Activated CD4-positive, alpha-beta T cell treated with anti-CD3 and anti-CD28 coated beads, Interleukin-2, amount 10 ng/mL, durations not matched to agents 7 days and 5 days (primary cell): ENCODE data around the gene SIK1. TPM values are rescaled to one million over a fixed set of nuclear protein-coding genes. Genes with fewer than 3 reads are reported as not detected.
"Not testable (repeated sequence)": the region's sequence is repeated elsewhere in the genome, so short reads cannot be mapped to it uniquely, and the experiment has no call there.

Experiments
- CTCF ChIA-PET: fragments of 350-600 bp; sonication (Branson Sonifier 250); formaldehyde crosslinking; loops from one replicate; lab custom pipeline; 2021; ENCODE audit warnings: antibody characterized with exemption; lab: Charles Lee
- POLR2A ChIA-PET: fragments of 350-600 bp; sonication (Branson Sonifier 250); formaldehyde crosslinking; loops from one replicate; lab custom pipeline; 2021; ENCODE audit warnings: antibody characterized with exemption; lab: Charles Lee
- DNase-seq: peaks from one replicate; pipeline ENCODE4 v3.0.0-alpha.2; 2020
- H3K27ac Mint-ChIP-seq: one replicate; pipeline ENCODE4 v1.8.0; 2021; ENCODE audit warnings: mild to moderate bottlenecking, moderate library complexity, mixed read lengths
- H3K27me3 Mint-ChIP-seq: one replicate; pipeline ENCODE4 v1.8.0; 2021; ENCODE audit warnings: mixed read lengths
- H3K36me3 Mint-ChIP-seq: one replicate; pipeline ENCODE4 v1.8.0; 2021; ENCODE audit warnings: low read depth, mixed read lengths
- H3K4me1 Mint-ChIP-seq: one replicate; pipeline ENCODE4 v1.8.0; 2021; ENCODE audit warnings: mixed read lengths
- H3K4me3 Mint-ChIP-seq: one replicate; pipeline ENCODE4 v1.8.0; 2021; ENCODE audit warnings: mild to moderate bottlenecking, moderate library complexity, mixed read lengths
- H3K9me3 Mint-ChIP-seq: one replicate; pipeline ENCODE4 v1.8.0; 2021; ENCODE audit warnings: mixed read lengths
- total RNA-seq, 2 experiments: library from RNA; stranded (reverse); gene quantifications; one replicate each; pipeline ENCODE4 v1.2.3, GENCODE V29; 2021

SIK1 gene
- total RNA-seq, 2 experiments from 2014 or later, result 5.8 to 8.2 TPM

DNA sequence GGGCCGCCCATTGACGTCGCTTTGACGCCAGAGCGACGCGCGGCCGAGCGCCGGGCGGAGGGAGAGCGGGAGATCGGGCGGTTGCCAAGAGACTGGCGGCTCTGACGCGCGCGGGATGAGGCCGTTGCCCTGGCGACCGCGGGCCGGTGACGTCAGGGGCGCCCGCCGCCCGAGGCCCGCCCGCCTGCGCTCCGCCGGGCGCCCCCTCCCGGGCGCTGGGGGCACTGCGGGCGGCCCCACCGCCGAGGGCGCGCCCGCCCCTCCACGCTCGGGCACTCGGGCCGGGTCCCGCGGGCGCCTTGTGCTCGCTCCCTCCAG is 270 bp upstream of the SIK1 start:
- H3K9me3 Mint-ChIP-seq, POLR2A ChIA-PET, H3K27me3 Mint-ChIP-seq, H3K36me3 Mint-ChIP-seq, H3K4me3 Mint-ChIP-seq, H3K27ac Mint-ChIP-seq, DNase-seq, CTCF ChIA-PET, H3K4me1 Mint-ChIP-seq: not testable (repeated sequence)

DNA sequence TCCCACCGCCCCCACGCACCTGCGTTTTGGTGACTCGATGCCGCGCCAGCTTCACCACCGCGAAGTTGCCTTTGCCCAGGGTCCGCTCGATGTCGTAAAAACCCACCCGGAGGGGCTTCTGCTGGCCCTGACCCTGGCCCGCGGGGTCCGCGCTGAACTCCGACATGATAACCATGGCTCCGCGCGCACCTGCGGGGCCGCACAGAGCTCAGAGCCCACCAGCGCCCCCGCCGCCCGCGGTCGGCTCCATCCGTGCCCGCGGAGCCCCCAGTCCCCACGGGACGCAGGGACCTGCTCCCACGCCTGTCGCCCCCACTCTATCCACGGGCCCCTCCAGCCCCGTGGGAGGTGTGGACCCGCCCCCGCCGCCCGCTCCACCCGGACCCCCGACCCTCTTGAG is 927 bp downstream of the SIK1 start:
- H3K27ac Mint-ChIP-seq, POLR2A ChIA-PET, CTCF ChIA-PET, H3K27me3 Mint-ChIP-seq, H3K4me3 Mint-ChIP-seq, DNase-seq, H3K9me3 Mint-ChIP-seq, H3K36me3 Mint-ChIP-seq, H3K4me1 Mint-ChIP-seq: not testable (repeated sequence)

DNA sequence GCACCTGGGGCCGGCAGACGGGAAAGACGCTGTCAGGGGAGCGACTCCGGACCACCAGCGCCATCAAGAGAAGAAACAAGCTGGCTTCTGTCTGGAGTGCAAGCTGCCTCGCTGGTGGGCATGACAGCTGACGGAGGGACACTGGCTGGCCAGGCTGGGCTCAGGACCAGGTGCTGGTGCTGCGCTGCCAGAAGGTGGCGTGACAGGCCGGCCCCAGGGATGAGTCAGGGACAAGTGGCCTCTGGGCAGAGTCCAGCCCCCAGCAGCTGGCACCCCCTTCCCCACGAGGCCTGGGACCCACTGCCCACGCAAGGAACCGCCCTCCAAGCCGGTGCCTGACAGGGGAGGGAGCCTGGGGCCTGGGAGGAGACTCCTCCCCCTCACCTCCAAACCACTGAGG is 7.5 kb downstream of the SIK1 start:
- H3K27me3 Mint-ChIP-seq, H3K36me3 Mint-ChIP-seq, H3K4me3 Mint-ChIP-seq, DNase-seq, POLR2A ChIA-PET, CTCF ChIA-PET, H3K4me1 Mint-ChIP-seq, H3K27ac Mint-ChIP-seq, H3K9me3 Mint-ChIP-seq: not testable (repeated sequence)

DNA sequence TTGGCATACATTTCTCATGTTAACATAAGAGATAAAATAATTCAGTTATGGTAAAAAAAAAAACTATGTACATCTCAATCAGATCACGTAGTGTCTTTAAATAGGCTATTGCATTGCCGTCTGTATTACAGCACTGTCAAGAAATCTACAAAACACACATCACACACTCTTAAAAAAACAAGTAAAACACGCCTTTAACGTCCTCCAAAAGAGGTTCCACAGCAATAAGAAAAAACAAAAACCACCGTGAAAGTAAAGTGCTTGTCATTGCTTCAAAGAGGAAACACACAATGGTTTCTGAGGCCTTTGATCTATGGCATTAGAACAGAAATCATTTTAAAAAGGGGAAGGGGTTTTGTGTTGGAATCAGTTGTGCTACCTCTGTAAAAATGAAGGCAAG is 12.4 kb downstream of the SIK1 start:
- H3K36me3 Mint-ChIP-seq, H3K27me3 Mint-ChIP-seq, H3K9me3 Mint-ChIP-seq, POLR2A ChIA-PET, DNase-seq, H3K4me3 Mint-ChIP-seq, H3K4me1 Mint-ChIP-seq, CTCF ChIA-PET: not testable (repeated sequence)
- peak overlapping the region; percentile 79 for H3K27ac Mint-ChIP-seq

DNA sequence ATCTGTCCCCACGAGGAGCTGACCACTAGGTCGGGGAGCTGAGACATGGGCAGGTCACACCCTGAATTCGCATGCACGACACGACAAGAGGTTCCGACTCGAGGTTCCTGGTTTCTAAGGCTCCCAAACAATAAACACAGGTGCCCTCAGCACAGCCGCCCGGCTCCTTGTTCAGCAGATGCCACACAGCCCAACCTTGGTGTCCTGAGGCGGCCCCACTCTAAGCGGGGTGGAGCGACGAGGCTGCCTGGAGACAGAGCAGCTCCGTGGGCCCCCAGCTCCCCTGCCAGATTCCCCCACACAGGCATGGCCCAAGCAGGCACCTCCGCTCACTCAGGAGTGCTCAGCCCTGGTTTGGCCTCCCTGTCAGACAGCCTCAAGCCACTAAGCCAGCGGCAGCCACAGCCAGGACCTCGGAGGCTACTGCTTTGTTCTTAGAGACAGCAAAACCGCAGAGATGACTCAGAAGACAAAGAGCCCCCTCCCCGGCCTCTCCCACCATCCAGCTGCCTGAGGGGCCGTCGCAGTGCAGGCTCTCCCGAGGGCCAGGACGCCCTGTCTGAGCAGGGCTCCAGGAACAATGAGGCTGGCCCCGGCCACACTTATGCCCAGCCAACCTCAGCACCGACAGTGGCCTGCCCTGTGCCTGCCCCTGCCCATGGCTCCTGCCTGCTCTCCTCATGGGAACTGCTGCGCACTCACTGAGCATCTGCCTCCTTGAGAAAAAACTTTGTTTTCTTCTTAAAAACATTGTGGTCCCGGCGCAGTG is 14.7 kb downstream of the SIK1 start:
- H3K27me3 Mint-ChIP-seq, H3K4me3 Mint-ChIP-seq, H3K9me3 Mint-ChIP-seq, H3K27ac Mint-ChIP-seq, DNase-seq, CTCF ChIA-PET, POLR2A ChIA-PET, H3K4me1 Mint-ChIP-seq, H3K36me3 Mint-ChIP-seq: not testable (repeated sequence)

DNA sequence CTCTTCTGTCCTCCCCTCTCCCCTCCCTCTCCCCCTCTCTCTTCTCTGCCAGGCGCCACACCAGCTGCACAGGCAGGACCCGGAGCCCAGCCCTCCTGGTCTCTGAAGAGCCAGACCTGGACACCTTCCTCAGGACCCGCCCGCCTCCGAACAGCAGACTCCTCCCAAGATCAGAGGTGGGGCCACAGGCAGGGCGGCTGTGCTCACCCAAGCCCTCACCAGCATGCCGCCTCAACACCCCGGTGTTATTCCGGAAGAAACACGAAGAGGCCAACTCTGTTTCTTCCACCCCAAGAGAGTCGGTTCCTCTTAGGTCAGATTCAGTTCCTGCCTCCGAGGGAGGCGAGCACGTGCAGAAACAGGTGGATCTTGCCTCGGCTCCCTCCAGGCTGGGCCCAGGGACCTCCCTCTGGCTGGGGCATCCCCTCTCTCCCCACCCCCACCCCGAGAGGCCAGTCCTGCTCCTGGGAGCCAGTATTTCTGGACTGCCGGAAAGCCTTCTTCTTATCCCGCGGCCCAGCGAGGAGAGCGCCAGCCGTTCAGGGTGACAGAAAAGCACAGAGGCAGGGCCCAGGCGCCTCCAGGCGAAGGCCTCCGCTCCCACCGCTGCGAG is 16.4 kb downstream of the SIK1 start:
- CTCF ChIA-PET, H3K27me3 Mint-ChIP-seq, POLR2A ChIA-PET, H3K4me1 Mint-ChIP-seq, H3K36me3 Mint-ChIP-seq, H3K27ac Mint-ChIP-seq, DNase-seq, H3K4me3 Mint-ChIP-seq, H3K9me3 Mint-ChIP-seq: not testable (repeated sequence)

DNA sequence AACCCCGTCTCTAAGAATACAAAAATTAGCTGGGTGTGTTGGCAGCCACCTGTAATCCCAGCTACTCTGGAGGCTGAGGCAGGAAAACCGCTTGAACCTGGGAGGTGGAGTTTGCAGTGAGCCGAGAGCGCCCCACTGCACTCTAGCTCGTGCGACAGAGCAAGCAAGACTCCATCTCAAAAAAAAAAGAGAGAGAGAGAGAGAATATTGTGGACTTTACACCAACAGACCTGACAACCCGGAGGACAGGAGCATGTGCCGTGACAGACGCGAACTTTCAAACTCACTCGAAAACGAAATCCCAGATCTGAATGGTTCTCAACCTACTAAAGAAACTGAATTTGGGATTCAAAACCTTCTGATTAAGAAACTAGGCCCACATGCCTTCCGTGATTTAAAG is 19.8 kb downstream of the SIK1 start:
- H3K4me1 Mint-ChIP-seq, CTCF ChIA-PET, H3K27me3 Mint-ChIP-seq, H3K27ac Mint-ChIP-seq, DNase-seq, POLR2A ChIA-PET, H3K4me3 Mint-ChIP-seq, H3K9me3 Mint-ChIP-seq, H3K36me3 Mint-ChIP-seq: not testable (repeated sequence)

DNA sequence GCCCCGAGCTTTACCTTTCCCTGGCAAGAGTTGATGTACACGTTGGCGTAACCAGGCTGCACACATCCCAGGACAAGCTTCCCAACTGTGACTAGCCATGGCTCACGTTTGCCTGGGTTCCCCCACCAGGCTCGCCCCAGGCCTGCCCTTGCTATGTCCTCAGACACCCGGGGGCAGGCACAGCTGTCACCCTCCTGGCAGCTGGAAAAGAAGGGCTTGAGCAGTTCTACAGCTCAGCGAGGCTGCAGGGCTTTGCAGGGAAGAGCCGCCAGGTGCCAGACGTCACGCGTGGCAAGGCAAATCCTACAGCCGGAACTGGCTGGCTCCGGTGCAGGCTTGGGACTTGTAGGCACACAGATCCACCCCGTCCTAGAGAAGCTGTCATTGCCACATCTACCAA is 22.5 kb downstream of the SIK1 start:
- CTCF ChIA-PET, H3K4me3 Mint-ChIP-seq, H3K36me3 Mint-ChIP-seq, POLR2A ChIA-PET, DNase-seq, H3K4me1 Mint-ChIP-seq, H3K27me3 Mint-ChIP-seq, H3K27ac Mint-ChIP-seq, H3K9me3 Mint-ChIP-seq: not testable (repeated sequence)

DNA sequence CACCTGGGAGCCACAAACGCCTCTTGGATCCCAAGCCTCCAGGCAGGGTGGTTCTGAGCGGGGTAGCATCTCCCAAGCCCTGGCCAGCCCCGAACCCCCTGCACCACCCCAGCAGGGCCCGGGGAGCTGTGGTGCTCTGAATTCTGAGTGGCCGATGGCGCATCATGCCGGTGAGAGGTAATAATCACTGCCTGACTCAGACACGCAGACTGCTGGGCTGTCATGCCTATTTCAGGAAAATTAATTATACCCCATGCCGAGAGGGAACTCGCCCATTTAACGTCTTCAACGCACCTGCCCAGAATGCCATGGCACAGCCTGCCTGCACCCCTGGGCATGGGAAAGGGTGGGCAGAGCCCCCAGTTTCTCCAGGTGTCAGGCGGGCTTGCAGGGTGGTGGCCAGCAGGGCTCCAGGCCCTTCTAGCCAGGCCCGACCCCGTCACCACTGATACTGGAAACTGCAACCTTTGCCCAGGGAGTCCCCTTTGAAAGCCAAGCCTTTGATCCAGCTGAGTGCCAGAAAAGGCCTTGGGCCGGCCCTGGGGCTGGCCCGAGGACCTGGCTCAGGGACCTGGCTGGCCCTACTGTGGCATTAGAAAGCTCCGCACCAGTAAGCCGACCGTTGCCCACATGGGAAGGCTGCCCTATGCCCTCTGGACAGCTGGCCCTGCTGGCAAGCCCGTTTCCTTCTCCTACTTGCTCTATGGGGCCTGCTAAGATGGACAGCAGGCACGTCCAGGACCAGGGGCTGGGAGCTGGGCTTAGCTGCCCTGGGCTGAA is 23.1 kb downstream of the SIK1 start:
- H3K4me3 Mint-ChIP-seq, H3K27ac Mint-ChIP-seq, H3K9me3 Mint-ChIP-seq, H3K27me3 Mint-ChIP-seq, H3K4me1 Mint-ChIP-seq, DNase-seq, POLR2A ChIA-PET, CTCF ChIA-PET, H3K36me3 Mint-ChIP-seq: not testable (repeated sequence)

DNA sequence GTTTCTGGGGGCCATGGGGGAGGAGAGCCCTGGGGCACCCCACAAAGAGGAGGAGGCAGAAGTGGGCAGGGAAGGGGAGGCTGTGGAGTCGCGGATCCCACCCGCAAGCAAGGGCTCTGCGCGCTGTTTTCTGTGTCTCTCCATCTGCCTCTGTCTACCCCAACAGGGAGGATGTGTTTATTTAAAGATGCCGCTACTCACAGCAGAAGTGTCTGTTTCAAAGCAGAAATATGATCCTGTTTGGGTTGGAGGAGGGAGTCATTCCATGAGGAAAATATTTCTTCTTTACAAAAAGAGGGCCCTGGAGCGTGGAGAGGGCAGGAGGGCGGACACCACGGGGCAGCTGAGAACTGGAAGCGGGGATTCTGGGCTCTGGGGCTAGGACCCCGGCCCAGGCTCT is 25.8 kb downstream of the SIK1 start:
- H3K27ac Mint-ChIP-seq, POLR2A ChIA-PET, H3K9me3 Mint-ChIP-seq, H3K4me1 Mint-ChIP-seq, H3K27me3 Mint-ChIP-seq, H3K36me3 Mint-ChIP-seq, H3K4me3 Mint-ChIP-seq, CTCF ChIA-PET, DNase-seq: not testable (repeated sequence)

DNA sequence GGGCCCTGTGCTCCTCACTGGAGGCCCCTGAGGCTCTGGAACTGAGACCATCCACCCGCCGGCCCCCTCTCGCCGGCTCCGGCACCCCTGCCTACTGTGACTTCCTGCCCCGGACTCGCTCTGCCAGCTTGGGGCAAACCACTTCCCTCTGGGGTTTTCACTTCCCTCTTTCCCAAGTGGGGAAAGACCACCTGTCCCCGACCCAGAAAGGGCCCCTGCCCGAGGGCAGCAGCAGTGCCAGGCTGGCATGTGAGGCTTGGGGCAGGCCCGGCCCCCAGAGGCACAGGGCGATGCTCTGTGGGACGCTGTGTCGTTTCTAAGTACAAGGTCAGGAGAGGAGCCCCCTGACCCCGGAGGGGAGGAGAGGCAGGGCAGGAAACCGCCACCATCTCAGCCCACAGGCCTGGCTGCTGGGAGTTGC is 27.3 kb downstream of the SIK1 start:
- H3K9me3 Mint-ChIP-seq, H3K27ac Mint-ChIP-seq, H3K27me3 Mint-ChIP-seq, H3K36me3 Mint-ChIP-seq, POLR2A ChIA-PET, H3K4me3 Mint-ChIP-seq, H3K4me1 Mint-ChIP-seq, CTCF ChIA-PET, DNase-seq: not testable (repeated sequence)

DNA sequence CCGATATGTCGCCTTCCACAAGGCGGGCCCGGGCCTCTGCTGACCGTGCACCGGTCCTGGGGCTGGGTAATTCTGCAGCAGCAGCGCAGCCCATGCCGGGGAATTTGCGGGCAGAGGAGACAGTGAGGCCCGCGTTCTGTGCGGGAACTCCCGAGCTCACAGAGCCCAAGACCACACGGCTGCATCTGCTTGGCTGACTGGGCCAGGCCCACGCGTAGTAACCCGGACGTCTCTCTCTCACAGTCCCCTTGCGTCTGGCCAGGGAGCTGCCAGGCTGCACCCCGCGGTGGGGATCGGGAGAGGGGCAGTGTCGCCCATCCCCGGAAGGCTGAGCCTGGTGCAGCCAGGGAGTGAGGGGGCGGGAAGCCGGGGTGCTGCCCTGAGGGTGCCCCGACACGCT is 27.8 kb downstream of the SIK1 start:
- POLR2A ChIA-PET, result not testable (repeated sequence)

DNA sequence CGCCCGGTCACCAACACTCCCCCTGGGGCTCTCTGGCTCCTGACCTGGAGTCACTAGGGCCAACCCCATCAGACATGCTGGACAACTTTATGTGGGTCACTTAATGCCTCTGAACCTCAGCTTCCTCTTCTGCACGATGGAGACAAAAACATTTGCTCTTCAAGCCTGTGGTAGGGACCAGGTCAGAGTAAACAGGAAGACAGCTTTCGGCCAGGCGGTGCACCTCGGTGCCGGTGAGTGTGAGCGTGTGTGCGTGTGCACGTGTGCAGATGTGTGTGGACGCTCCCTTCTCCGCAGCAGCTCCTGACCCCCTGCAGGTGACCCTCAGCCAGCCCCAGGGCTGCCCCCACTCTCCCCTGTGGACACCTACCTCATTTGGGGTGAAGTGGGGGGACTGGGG is 28.4 kb downstream of the SIK1 start:
- CTCF ChIA-PET, H3K4me1 Mint-ChIP-seq, POLR2A ChIA-PET, H3K9me3 Mint-ChIP-seq, DNase-seq, H3K36me3 Mint-ChIP-seq, H3K27me3 Mint-ChIP-seq, H3K27ac Mint-ChIP-seq, H3K4me3 Mint-ChIP-seq: not testable (repeated sequence)

More for the DNA sequence above, 27.8 kb downstream of the SIK1 start:
- CTCF ChIA-PET, H3K27me3 Mint-ChIP-seq, H3K4me1 Mint-ChIP-seq, H3K36me3 Mint-ChIP-seq, DNase-seq, H3K4me3 Mint-ChIP-seq, H3K27ac Mint-ChIP-seq, H3K9me3 Mint-ChIP-seq: not testable (repeated sequence)
